NCI-H2107 treated with DMSO at 0.1 percent for 48 hours (cell line): ENCODE results near the gene ZYG11A.

Experiments used
- DNase-seq: peaks from one replicate; lab custom pipeline; 2025; ENCODE audit not compliant: unreplicated experiment; lab: John Stamatoyannopoulos, UW

Gene ZYG11A

GRCh38 chr1:52876843-52877242, 34.3 kb downstream of the ZYG11A start:
- no peak for DNase-seq

- no peak for DNase-seq
Observed at GRCh38 chr1:52877554-52877953, 35.0 kb downstream of the ZYG11A start.

GRCh38 chr1:52880206-52880605, 37.6 kb downstream of the ZYG11A start:
- DNase-seq = no peak

- DNase-seq = no peak
Observed at GRCh38 chr1:52887483-52887882, 44.9 kb downstream of the ZYG11A start.

GRCh38 chr1:52892424-52893215, 50.1 kb downstream of the ZYG11A start:
- no peak for DNase-seq

GRCh38 chr1:52899445-52899894, 56.9 kb downstream of the ZYG11A start:
- no peak for DNase-seq

- DNase-seq = no peak
Observed at GRCh38 chr1:52900402-52900801, 57.8 kb downstream of the ZYG11A start.

GRCh38 chr1:52901384-52901783, 58.8 kb downstream of the ZYG11A start:
- DNase-seq = no peak

GRCh38 chr1:52904208-52904926, 61.8 kb downstream of the ZYG11A start:
- DNase-seq = no peak

- no peak for DNase-seq
Observed at GRCh38 chr1:52904927-52905698, 62.6 kb downstream of the ZYG11A start.

- DNase-seq = no peak
Observed at GRCh38 chr1:52906135-52906603, 63.6 kb downstream of the ZYG11A start.

- no peak for DNase-seq
Observed at GRCh38 chr1:52907068-52907811, 64.7 kb downstream of the ZYG11A start.

- no peak for DNase-seq
Observed at GRCh38 chr1:52907812-52908153, 65.2 kb downstream of the ZYG11A start.

- no peak for DNase-seq
Observed at GRCh38 chr1:52911541-52911940, 69.0 kb downstream of the ZYG11A start.

- DNase-seq = no peak
Observed at GRCh38 chr1:52913014-52913413, 70.5 kb downstream of the ZYG11A start.

GRCh38 chr1:52913537-52913936, 71.0 kb downstream of the ZYG11A start:
- DNase-seq = no peak

GRCh38 chr1:52914463-52914862, 71.9 kb downstream of the ZYG11A start:
- DNase-seq = no peak

- DNase-seq = no peak
Observed at GRCh38 chr1:52915211-52915854, 72.8 kb downstream of the ZYG11A start.

- no peak for DNase-seq
Observed at GRCh38 chr1:52915855-52916220, 73.3 kb downstream of the ZYG11A start.

- no peak for DNase-seq
Observed at GRCh38 chr1:52916241-52916975, 73.8 kb downstream of the ZYG11A start.
